ENCODE measurements around the gene PTCSC3.

DNA sequence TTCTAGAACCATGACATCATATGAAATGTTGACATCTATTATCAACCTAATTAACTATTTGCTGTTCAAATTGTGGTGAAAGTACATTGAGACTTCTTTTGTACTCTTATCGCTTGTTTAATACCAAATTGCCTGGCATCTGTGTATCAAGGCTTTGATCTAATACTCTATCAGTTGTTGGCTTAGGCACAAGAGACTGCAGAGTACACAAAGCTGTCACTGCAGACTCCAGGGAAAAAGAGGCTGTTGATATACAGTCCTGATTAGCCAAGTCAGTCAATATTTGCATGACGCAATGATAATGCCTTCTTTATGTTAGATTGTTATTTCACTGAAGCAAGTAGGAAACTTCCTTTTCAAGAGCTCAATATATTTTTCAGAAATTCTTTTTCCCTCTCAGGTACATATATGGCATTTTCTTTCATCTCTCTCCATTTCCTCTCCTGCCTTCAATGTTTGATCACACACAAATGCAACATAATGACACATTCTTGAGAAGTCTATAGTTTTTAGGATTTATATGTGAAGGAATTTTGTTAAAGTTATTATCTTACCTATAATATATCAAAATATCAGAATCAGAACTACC lies 32.3 kb upstream of the PTCSC3 start:
- TF ChIP-seq, protein P1, sequence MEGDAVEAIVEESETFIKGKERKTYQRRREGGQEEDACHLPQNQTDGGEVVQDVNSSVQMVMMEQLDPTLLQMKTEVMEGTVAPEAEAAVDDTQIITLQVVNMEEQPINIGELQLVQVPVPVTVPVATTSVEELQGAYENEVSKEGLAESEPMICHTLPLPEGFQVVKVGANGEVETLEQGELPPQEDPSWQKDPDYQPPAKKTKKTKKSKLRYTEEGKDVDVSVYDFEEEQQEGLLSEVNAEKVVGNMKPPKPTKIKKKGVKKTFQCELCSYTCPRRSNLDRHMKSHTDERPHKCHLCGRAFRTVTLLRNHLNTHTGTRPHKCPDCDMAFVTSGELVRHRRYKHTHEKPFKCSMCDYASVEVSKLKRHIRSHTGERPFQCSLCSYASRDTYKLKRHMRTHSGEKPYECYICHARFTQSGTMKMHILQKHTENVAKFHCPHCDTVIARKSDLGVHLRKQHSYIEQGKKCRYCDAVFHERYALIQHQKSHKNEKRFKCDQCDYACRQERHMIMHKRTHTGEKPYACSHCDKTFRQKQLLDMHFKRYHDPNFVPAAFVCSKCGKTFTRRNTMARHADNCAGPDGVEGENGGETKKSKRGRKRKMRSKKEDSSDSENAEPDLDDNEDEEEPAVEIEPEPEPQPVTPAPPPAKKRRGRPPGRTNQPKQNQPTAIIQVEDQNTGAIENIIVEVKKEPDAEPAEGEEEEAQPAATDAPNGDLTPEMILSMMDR (conservative IDR thresholded peaks at IDR 0.05; ENCODE audit: low read depth, low read length): no peak
- TF ChIP-seq EZH2 (IDR thresholded peaks at IDR 0.05; ENCODE audit: low read length, unreplicated experiment): no peak
- TF ChIP-seq EZH2phosphoT487 (IDR thresholded peaks at IDR 0.05; ENCODE audit: borderline replicate concordance, low read length): no peak
